ENCODE results near the gene VCL.
"Not testable (repeated sequence)": the region's sequence is repeated elsewhere in the genome, so short reads cannot be mapped to it uniquely, and the experiment has no call there.

Gene VCL

GRCh38 chr10:73956476-73957359 is 41.2 kb upstream of the VCL start:
- H3K27ac ChIP-seq = no peak overlapping the region
- TF ChIP-seq CTCF (IDR thresholded peaks at IDR 0.05) (no peak), ZFX (IDR thresholded peaks at IDR 0.05; ENCODE audit: borderline replicate concordance) (no peak)

GRCh38 chr10:73959484-73960243 is 38.3 kb upstream of the VCL start:
- H3K27ac ChIP-seq = no peak overlapping the region

GRCh38 chr10:73962386-73962785 is 35.5 kb upstream of the VCL start:
- H3K27ac ChIP-seq = no peak overlapping the region

More at GRCh38 chr10:73959484-73960243, 38.3 kb upstream of the VCL start:
- TF ChIP-seq CTCF (IDR thresholded peaks at IDR 0.05) (no peak), ZFX (IDR thresholded peaks at IDR 0.05; ENCODE audit: borderline replicate concordance) (no peak)

GRCh38 chr10:73963533-73963932 is 34.4 kb upstream of the VCL start:
- H3K27ac ChIP-seq = not testable (repeated sequence)

More at GRCh38 chr10:73962386-73962785, 35.5 kb upstream of the VCL start:
- TF ChIP-seq ZFX (IDR thresholded peaks at IDR 0.05; ENCODE audit: borderline replicate concordance) (no peak), CTCF (IDR thresholded peaks at IDR 0.05) (no peak)

GRCh38 chr10:73964743-73965142 is 33.2 kb upstream of the VCL start:
- H3K27ac ChIP-seq = no peak overlapping the region
- TF ChIP-seq CTCF (IDR thresholded peaks at IDR 0.05) (no peak), ZFX (IDR thresholded peaks at IDR 0.05; ENCODE audit: borderline replicate concordance) (no peak)

- not testable (repeated sequence) for H3K27ac ChIP-seq
These were observed 32.5 kb upstream of the VCL start for GRCh38 chr10:73965267-73965889.

GRCh38 chr10:73965890-73966768 is 31.8 kb upstream of the VCL start:
- H3K27ac ChIP-seq = 0 out of 2 replicates have a peak overlapping the region, but pooled peaks have one; percentile 0
- TF ChIP-seq CTCF (IDR thresholded peaks at IDR 0.05) (no peak), ZFX (IDR thresholded peaks at IDR 0.05; ENCODE audit: borderline replicate concordance) (no peak)

All from 22Rv1 (cell line).